ENCODE data around the gene CORO1C. TPM values are rescaled to one million over a fixed set of nuclear protein-coding genes. Genes with fewer than 3 reads are reported as not detected.

CORO1C gene
- total RNA-seq, 3 donors from 2014 or later, result 41.3 to 59.7 (median 47.7) TPM

DNA sequence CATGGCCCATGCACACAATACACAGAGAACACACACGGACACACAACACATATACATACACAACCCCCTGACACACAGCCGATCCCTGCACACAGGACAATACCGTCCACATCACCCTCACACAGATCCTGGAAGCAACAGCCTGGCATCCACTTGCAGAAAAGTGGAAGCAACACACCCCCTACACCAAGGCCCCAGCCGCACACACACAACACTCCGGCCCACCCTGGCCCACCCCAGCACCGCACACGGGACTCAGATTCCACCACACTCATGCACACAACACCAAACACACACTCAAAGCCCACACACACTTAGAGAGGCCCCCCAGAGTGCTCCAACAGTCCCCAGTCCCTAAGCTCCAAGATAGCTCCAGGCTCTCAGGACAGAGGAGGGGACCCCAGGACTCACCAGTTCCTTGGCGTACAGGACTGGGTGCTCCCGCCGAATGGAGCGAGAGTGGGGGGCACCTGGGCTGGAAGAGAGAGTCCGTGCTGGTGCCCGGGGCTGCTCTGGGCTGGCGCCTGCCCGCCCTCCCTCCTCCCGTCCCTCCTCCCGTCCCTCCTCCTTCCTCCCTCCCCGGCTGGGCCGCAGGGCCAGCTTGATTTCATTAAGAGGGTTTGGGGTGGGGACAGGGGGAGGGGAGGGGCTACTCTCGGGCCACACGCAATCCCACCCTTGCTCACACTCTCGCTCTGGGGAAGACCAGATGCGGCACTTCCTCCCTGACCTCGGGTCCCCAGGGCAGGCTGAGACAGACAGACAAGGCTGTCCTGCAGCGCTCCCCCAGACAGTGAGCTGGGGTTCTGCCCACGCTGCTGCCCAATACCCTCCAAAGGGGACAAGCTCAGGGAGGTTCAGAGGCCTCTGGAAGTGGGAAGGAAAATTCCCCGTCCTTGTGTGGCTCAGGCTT is 133.5 kb downstream of the CORO1C start, which contains the start of gene TMEM119:
Gene TMEM119 (minus strand): TSS at position 526 of the 913 bp plus-strand sequence. CDS start 5,701 bp downstream, outside the sequence.
- no peaks in the 10 kb centered on the region for H3K27me3 Mint-ChIP-seq (ENCODE audit: low read depth)
- no peaks in the 10 kb centered on the region for H3K36me3 Mint-ChIP-seq (ENCODE audit: insufficient read depth)
- no peaks in the 10 kb centered on the region for H3K9me3 Mint-ChIP-seq
- no peaks in the 10 kb centered on the region for H3K4me1 Mint-ChIP-seq (ENCODE audit: low read depth)
- H3K4me3 Mint-ChIP-seq, result no peak within 1 kb of the TSS
- DNase-seq, result no peak
- no peak for ATAC-seq

DNA sequence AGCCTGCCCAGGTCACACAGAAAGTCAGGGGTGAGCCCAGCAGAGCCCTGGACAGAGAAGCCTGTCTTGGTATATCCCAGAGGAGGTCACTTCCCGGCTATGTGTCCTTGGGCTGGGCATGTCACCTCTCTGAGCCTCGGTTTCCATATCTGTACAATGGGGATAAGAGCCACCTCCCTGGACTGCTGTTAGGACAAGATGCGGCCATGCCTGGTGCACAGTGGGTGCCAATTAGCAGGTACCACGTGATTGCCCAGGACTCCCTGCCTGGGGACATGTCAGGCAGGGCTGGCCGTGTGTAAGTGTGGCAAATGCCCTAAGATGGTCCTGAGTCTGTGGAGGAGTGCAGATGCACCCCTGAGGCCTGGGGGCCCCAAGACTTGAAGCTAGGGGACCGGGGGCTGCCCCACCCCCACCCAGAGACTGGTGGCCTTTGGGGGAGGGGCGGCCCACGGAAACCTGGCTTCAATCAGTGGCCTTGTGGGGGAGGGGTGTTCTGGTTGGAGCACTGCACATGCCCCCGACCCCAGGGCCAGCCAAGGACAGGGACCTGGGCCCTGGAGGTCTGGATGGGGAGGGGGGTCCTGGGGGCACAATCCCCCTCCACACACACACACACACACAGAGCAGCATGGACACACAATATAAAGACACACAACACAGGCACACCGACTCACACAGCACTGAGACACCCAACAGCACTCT is 134.3 kb downstream of the CORO1C start:
- ATAC-seq (no peak), DNase-seq (no peak)
- Mint-ChIP-seq H3K4me1 (ENCODE audit: low read depth) (no peaks in the 10 kb centered on the region), H3K9me3 (no peaks in the 10 kb centered on the region), H3K4me3 (no peak overlapping the region), H3K27me3 (ENCODE audit: low read depth) (no peaks in the 10 kb centered on the region), H3K36me3 (ENCODE audit: insufficient read depth) (no peaks in the 10 kb centered on the region)

DNA sequence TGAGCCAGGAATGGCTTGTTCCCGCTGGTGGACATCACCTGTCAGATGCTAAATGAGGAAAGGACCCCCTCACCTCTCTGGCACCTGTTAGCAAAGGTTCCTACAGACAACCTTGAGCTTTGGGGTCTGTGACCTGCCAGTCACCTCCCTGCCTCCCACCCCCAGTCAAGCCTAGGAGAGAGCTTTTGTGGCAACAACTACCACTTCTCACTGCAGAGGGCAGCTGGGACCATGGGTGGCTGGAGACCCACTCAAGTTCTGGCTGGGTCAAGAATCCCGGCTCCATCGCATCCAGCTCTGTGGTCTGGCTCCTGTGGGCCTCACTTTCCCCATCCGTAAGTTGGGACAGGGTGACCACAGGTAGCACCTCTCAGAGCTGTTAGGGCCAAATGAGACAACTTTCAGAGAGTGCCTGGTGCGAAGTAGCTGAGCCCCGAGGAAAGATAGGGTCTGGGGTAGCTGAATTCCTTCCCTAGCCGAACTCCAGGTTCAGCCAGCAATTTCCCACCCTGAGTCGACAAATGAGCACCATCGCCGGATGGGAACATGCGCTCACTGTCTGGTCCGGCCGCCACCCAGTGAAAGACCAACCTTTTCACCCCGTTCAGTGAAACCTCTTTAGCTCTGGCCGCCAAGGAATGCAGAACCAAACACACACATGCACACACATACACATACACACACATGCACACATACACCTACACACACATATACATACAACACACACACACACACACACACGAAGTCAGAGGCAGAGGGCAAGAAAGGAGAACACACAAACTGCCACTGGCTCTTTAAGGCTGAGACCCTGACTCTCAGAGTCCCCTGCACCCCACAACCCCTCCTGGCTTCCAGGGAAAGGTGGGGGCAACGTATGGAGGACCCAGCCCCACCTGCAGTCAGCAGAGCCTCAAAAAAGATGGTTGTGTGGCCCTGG is 135.3 kb downstream of the CORO1C start:
- ATAC-seq, result no peak
- no peaks in the 10 kb centered on the region for H3K9me3 Mint-ChIP-seq
- no peaks in the 10 kb centered on the region for H3K27me3 Mint-ChIP-seq (ENCODE audit: low read depth)
- no peaks in the 10 kb centered on the region for H3K36me3 Mint-ChIP-seq (ENCODE audit: insufficient read depth)
- H3K4me1 Mint-ChIP-seq (ENCODE audit: low read depth), result no peaks in the 10 kb centered on the region
- no peak for DNase-seq
- H3K4me3 Mint-ChIP-seq, result no peak overlapping the region

Other genes starting within 250 kb of the CORO1C start
- 1 to 10 TPM; 6.2 to 9.2 (median 6.9) TPM for gene FICD, start 216.2 kb downstream of the CORO1C start, total RNA-seq
- 10 to 100 TPM; 83.0 to 92.1 (median 89.4) TPM for gene SART3, start 170.3 kb downstream of the CORO1C start, total RNA-seq
- gene ISCU, start 168.9 kb downstream of the CORO1C start, total RNA-seq, result 10 to 100 TPM; 62.6 to 90.1 (median 78.7) TPM
- under 1 TPM in 2 of 3 donors, not detected in 1; 0.08 to 0.54 TPM for gene TMEM119, start 133.4 kb downstream of the CORO1C start, total RNA-seq
- gene SELPLG, start 97.6 kb downstream of the CORO1C start, total RNA-seq, result 10 to 100 TPM; 16.8 to 19.0 (median 17.5) TPM
- 10 to 100 TPM; 17.0 to 20.7 (median 18.2) TPM for gene SSH1, start 126.1 kb upstream of the CORO1C start, total RNA-seq
- not detected for gene DAO, start 148.6 kb upstream of the CORO1C start, total RNA-seq

Data from activated T-cell treated with anti-CD3 and anti-CD28 coated beads, Interleukin-2, amount 50 U/mL, for 4 hours (primary cell).